GM21723 (cell line): ENCODE data around the gene SF3B6.
"Not testable (repeated sequence)": the region's sequence is repeated elsewhere in the genome, so short reads cannot be mapped to it uniquely, and the experiment has no call there.

Experiments used
- ATAC-seq: cut with Tn5 transposase; IDR thresholded peaks from one replicate; pipeline ENCODE4 v1.9.1; 2021; ENCODE audit warnings: mild to moderate bottlenecking, moderate library complexity; ENCODE audit not compliant: unreplicated experiment

The SF3B6 gene

GRCh38 chr2:24075915-24076848 is at the start of gene SF3B6:
Gene SF3B6, minus strand, starts transcription at chr2:24076326. Its CDS starts 97 bp downstream, at chr2:24076229.
- ATAC-seq, result peak; percentile 97

GRCh38 chr2:24123922-24124580 is 47.9 kb upstream of the SF3B6 start:
- peak; percentile 27 for ATAC-seq

- peak; percentile 91 for ATAC-seq
Measured at GRCh38 chr2:24123195-24123921, 47.2 kb upstream of the SF3B6 start, which contains the start of the genes FAM228B and PFN4. Gene FAM228B, plus strand, starts transcription at chr2:24123469. Its CDS starts 893 bp downstream, at chr2:24124362. Gene PFN4, minus strand, starts transcription at chr2:24123334. Its CDS starts 799 bp downstream, at chr2:24122535.

GRCh38 chr2:24122366-24123194 is 46.5 kb upstream of the SF3B6 start:
- ATAC-seq, result peak; percentile 38

- no peak for ATAC-seq
Measured at GRCh38 chr2:24121469-24121868, 45.3 kb upstream of the SF3B6 start.

GRCh38 chr2:24121066-24121465 is 44.9 kb upstream of the SF3B6 start:
- no peak for ATAC-seq

GRCh38 chr2:24117902-24118301 is 41.8 kb upstream of the SF3B6 start:
- no peak for ATAC-seq

GRCh38 chr2:24115057-24115456 is 38.9 kb upstream of the SF3B6 start:
- no peak for ATAC-seq

- no peak for ATAC-seq
Measured at GRCh38 chr2:24111407-24111901, 35.3 kb upstream of the SF3B6 start.

- no peak for ATAC-seq
Measured at GRCh38 chr2:24110660-24111303, 34.7 kb upstream of the SF3B6 start.

GRCh38 chr2:24109431-24109830 is 33.3 kb upstream of the SF3B6 start:
- not testable (repeated sequence) for ATAC-seq

- ATAC-seq, result no peak
Measured at GRCh38 chr2:24107336-24107735, 31.2 kb upstream of the SF3B6 start.

GRCh38 chr2:24106786-24107185 is 30.7 kb upstream of the SF3B6 start:
- no peak for ATAC-seq

GRCh38 chr2:24105816-24106215 is 29.7 kb upstream of the SF3B6 start:
- no peak for ATAC-seq

GRCh38 chr2:24104906-24105305 is 28.8 kb upstream of the SF3B6 start:
- no peak for ATAC-seq

GRCh38 chr2:24104110-24104650 is 28.1 kb upstream of the SF3B6 start:
- ATAC-seq, result no peak

- no peak for ATAC-seq
Measured at GRCh38 chr2:24102677-24103076, 26.6 kb upstream of the SF3B6 start.

- no peak for ATAC-seq
Measured at GRCh38 chr2:24101992-24102391, 25.9 kb upstream of the SF3B6 start.

GRCh38 chr2:24100732-24101131 is 24.6 kb upstream of the SF3B6 start:
- not testable (repeated sequence) for ATAC-seq
